HL-60/S4 (cell line): ENCODE results near the gene ZP2.

Source experiments
- in situ Hi-C: fragments of 300-500 bp; cut with MboI; formaldehyde crosslinking; loops from 2 replicates; pipeline ENCODE4 v1.14.3; 2022; ENCODE audit warnings: low sequenced_read_pairs

Gene ZP2

DNA sequence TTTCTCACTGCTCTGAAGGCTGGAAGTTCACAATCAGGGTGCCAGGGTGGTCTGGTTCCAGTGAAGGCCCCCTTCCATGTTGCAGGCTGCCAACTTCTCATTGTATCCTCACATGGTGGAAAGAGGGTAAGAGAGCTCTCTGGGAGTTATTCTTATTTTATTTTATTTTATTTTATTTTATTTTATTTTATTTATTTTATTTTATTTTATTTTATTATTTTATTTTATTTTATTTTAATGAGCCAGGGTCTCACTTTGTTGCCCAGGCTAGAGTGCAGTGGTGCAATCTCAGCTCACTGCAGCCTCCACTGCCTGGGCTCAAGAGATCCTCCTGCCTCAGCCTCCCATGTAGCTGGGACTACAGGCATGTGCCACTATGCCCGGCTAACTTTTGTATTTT is 55.4 kb downstream of the ZP2 start:
- in situ Hi-C loops = loop anchor here (25.0 kb wide), 2 partner anchors 1031 to 1181 kb away; no protein-coding TSS in a partner anchor

DNA sequence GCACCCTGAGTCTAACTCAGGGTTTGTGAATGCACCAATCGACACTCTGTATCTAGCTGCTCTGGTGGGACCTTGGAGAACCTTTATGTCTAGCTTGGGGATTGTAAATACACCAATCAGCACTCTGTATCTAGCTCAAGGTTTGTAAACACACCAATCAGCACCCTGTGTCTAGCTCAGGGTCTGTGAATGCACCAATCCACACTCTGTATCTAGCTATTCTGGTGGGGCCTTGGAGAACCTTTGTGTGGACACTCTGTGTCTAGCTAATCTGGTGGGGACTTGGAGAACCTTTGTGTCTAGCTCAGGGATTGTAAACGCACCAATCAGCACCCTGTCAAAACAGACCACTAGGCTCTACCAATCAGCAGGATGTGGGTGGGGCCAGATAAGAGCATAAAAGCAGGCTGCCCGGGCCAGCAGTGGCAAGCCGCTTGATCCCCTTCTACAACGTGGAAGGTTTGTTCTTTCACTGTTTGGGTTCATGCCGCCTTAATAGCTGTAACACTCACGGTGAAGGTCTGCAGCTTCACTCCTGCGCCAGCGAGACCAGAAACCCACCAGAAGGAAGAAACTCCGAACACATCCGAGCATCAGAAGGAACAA is 58.1 kb downstream of the ZP2 start:
- in situ Hi-C loops = loop anchor here (25.0 kb wide), 2 partner anchors 1034 to 1184 kb away; no protein-coding TSS in a partner anchor

DNA sequence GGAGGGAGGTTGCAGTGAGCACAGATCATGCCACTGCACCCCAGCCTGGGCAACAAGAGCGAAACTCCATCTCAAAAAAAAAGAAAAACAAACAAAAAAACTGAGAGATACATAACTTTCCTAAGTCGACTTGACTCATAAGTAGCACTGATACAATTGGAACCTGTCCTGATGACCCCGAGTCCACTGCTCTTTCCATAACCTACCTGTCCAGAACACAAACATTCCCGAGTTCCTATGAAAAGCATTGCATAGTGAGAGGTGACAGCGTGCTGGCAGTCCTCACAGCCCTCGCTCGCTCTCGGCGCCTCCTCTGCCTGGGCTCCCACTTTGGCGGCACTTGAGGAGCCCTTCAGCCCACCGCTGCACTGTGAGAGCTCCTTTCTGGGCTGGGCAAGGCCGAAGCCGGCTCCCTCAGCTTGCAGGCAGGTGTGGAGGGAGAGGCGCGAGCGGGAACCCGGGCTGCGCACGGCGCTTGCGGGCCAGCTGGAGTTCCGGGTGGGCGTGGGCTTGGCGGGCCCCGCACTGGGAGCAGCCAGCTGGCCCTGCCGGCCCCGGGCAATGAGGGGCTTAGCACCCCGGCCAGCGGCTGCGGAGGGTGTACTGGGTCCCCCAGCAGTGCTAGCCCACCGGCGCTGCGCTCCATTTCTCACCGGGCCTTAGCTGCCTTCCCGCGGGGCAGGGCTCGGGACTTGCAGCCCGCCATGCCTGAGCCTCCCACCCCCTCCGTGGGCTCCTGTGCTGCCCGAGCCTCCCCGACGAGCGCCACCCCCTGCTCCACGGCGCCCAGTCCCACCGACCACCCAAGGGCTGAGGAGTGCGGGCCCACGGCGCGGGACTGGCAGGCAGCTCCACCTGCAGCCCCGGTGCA is 59.0 kb downstream of the ZP2 start:
- in situ Hi-C loops = loop anchor here (25.0 kb wide), 2 partner anchors 1035 to 1185 kb away; no protein-coding TSS in a partner anchor

DNA sequence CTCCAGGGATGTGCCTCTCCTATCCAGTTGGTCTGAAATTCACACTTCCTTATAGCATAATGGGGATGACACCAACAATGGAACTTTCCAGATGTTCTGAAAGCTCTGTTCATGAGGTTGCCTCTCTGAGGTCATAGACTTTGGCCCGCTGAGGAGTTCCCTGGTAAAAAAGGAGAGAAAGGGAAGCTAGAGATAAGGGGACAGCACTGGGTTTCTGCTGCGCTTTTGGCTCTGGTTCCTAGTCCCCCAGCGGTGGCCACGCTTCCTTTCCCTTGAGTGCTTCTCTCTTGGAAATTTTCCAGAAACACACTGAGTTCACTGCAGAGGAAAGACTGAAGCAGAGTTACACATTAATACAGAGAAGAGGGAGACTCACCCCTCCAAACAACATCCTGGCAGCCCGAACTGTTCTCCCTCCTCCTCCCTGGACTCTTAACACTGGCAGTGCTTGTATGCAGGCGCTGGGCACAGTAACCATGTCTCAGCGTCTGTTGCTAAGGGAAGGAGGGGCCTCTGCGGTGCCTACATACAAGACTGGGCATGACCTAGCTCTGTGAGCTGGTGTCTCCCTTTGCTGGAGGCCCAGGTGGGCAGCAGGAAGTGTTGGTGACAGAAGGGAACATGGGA is 60.9 kb downstream of the ZP2 start, which contains the start of gene DNAH3:
Gene DNAH3 (minus strand): TSS at position 472 of the 627 bp plus-strand sequence. CDS start 527 bp downstream, outside the sequence.
- in situ Hi-C loops = loop anchor here (25.0 kb wide), 2 partner anchors 1037 to 1187 kb away; no protein-coding TSS in a partner anchor
